Caki2 (cell line): Measurements from ENCODE around the gene GALNT12. TPM values are rescaled to one million over a fixed set of nuclear protein-coding genes. Genes with fewer than 3 reads are reported as not detected.
A peak's percentile ranks its signal among the peaks of the same experiment; 100 is the strongest.

ENCODE experiments used
- DNase-seq: peaks from one replicate; pipeline ENCODE4 v3.0.0-alpha.2; 2015; ENCODE audit warnings: low read depth
- in situ Hi-C: cut with HindIII; loops from 2 replicates; pipeline ENCODE4 v1.10.0; 2016; ENCODE audit warnings: low sequenced_read_pairs, low pct_unique_long_range_greater_than_20kb, mixed read lengths
- total RNA-seq: library from RNA; depleted of rRNA; stranded (reverse); fragments of >200 nt; shearing (Covaris generic); gene quantifications from 2 replicates; pipeline ENCODE4 v1.2.3, GENCODE V29; 2014; ENCODE audit warnings: low replicate concordance

GALNT12 gene
- total RNA-seq, 1 experiment from 2014 or later, result 75.9 TPM

- in situ Hi-C loops, result no loop called here
- no peak for DNase-seq
Observed at GRCh38 chr9:98866435-98867102, 59.1 kb downstream of the GALNT12 start.

GRCh38 chr9:98867103-98867428 lies 59.6 kb downstream of the GALNT12 start:
- in situ Hi-C loops, result no loop called here
- no peak for DNase-seq

- DNase-seq, result peak; percentile 11
- in situ Hi-C loops, result no loop called here
Observed at GRCh38 chr9:98867429-98868168, 60.1 kb downstream of the GALNT12 start.

GRCh38 chr9:98869078-98869745 lies 61.7 kb downstream of the GALNT12 start:
- DNase-seq, result no peak
- in situ Hi-C loops, result no loop called here

- in situ Hi-C loops, result no loop called here
- peak; percentile 51 for DNase-seq
Observed at GRCh38 chr9:98869866-98870265, 62.4 kb downstream of the GALNT12 start.

GRCh38 chr9:98870782-98871557 lies 63.5 kb downstream of the GALNT12 start:
- in situ Hi-C loops, result no loop called here
- no peak for DNase-seq

- no peak for DNase-seq
- in situ Hi-C loops, result no loop called here
Observed at GRCh38 chr9:98871558-98872065, 64.1 kb downstream of the GALNT12 start.

- in situ Hi-C loops, result no loop called here
- DNase-seq, result no peak
Observed at GRCh38 chr9:98873526-98873925, 66.1 kb downstream of the GALNT12 start.

GRCh38 chr9:98873951-98874371 lies 66.5 kb downstream of the GALNT12 start:
- in situ Hi-C loops, result no loop called here
- DNase-seq, result no peak

GRCh38 chr9:98874721-98875255 lies 67.3 kb downstream of the GALNT12 start:
- DNase-seq, result no peak
- in situ Hi-C loops, result no loop called here

- no peak for DNase-seq
- in situ Hi-C loops, result no loop called here
Observed at GRCh38 chr9:98875536-98875935, 68.1 kb downstream of the GALNT12 start.

- DNase-seq, result no peak
- in situ Hi-C loops, result no loop called here
Observed at GRCh38 chr9:98877311-98877710, 69.8 kb downstream of the GALNT12 start.

GRCh38 chr9:98879094-98879962 lies 71.9 kb downstream of the GALNT12 start:
- in situ Hi-C loops, result no loop called here
- no peak for DNase-seq

- no peak for DNase-seq
- in situ Hi-C loops, result no loop called here
Observed at GRCh38 chr9:98879963-98880310, 72.5 kb downstream of the GALNT12 start.

GRCh38 chr9:98880311-98881015 lies 73.0 kb downstream of the GALNT12 start:
- no peak for DNase-seq
- in situ Hi-C loops, result no loop called here

- DNase-seq, result no peak
- in situ Hi-C loops, result no loop called here
Observed at GRCh38 chr9:98881356-98881755, 73.9 kb downstream of the GALNT12 start.
